Left ventricle myocardium inferior (tissue), 1 donor: Measurements from ENCODE around the gene RGL2. TPM values are rescaled to one million over a fixed set of nuclear protein-coding genes. Genes with fewer than 3 reads are reported as not detected.
"Not testable (repeated sequence)": the region's sequence is repeated elsewhere in the genome, so short reads cannot be mapped to it uniquely, and the experiment has no call there.

Experiments
- DNase-seq: peaks from one replicate; pipeline ENCODE4 v3.0.0-alpha.2; 2020
- H3K27ac ChIP-seq: fragments of 200-600 bp; replicated peaks from 2 replicates; pipeline ENCODE4 v1.8.0; 2021
- H3K27me3 ChIP-seq: fragments of 200-600 bp; 2 replicates; pipeline ENCODE4 v1.8.0; 2021; ENCODE audit warnings: low read depth
- H3K36me3 ChIP-seq: fragments of 200-600 bp; 2 replicates; pipeline ENCODE4 v1.8.0; 2021
- H3K4me1 ChIP-seq: fragments of 200-600 bp; 2 replicates; pipeline ENCODE4 v1.8.0; 2021
- H3K4me3 ChIP-seq: fragments of 200-600 bp; 2 replicates; pipeline ENCODE4 v1.8.0; 2021; ENCODE audit warnings: mild to moderate bottlenecking, moderate library complexity
- H3K9me3 ChIP-seq: fragments of 200-600 bp; replicated peaks from 2 replicates; pipeline ENCODE4 v1.8.0; 2021
- intact Hi-C: fragments of 100-400 bp; cut with micrococcal nuclease; formaldehyde crosslinking; loops from one replicate; pipeline ENCODE4 v1.11.0; 2022
- long read RNA-seq: library from polyadenylated mRNA; unstranded; transcript quantifications from one replicate; pipeline ENCODE4 v2.0.0, GENCODE V29; 2021
- total RNA-seq: library from RNA; stranded (reverse); fragmentation: NEBNext Ultra II Directional; extraction: Animal tissue kit (Norgen Biotek cat#: 25700); gene quantifications from one replicate; pipeline ENCODE4 v1.2.1, GENCODE V29; 2021
- TF ChIP-seq, protein P1 (sequence below): fragments of 200-600 bp; IDR thresholded peaks from 2 replicates; pipeline ENCODE4 v1.8.0; 2021; ENCODE audit warnings: antibody characterized with exemption, mild to moderate bottlenecking, borderline replicate concordance
- donor health status: DM: no; HTN: yes; CAD: no; lungs with severe emphysema.

The RGL2 gene, protein sequence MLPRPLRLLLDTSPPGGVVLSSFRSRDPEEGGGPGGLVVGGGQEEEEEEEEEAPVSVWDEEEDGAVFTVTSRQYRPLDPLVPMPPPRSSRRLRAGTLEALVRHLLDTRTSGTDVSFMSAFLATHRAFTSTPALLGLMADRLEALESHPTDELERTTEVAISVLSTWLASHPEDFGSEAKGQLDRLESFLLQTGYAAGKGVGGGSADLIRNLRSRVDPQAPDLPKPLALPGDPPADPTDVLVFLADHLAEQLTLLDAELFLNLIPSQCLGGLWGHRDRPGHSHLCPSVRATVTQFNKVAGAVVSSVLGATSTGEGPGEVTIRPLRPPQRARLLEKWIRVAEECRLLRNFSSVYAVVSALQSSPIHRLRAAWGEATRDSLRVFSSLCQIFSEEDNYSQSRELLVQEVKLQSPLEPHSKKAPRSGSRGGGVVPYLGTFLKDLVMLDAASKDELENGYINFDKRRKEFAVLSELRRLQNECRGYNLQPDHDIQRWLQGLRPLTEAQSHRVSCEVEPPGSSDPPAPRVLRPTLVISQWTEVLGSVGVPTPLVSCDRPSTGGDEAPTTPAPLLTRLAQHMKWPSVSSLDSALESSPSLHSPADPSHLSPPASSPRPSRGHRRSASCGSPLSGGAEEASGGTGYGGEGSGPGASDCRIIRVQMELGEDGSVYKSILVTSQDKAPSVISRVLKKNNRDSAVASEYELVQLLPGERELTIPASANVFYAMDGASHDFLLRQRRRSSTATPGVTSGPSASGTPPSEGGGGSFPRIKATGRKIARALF
- total RNA-seq: 59.4 TPM
- long read RNA-seq, transcript RGL2-247 (18 exons, 3,278 nt): major isoform, 110 of 241 reads
- long read RNA-seq, transcript RGL2-238 (17 exons, 2,687 nt): minor isoform, 7 of 241 reads
- long read RNA-seq, partial matches to known transcripts: 59 of 241 reads
- long read RNA-seq, other reads (novel, unspliced or antisense): 65 of 241 reads

DNA sequence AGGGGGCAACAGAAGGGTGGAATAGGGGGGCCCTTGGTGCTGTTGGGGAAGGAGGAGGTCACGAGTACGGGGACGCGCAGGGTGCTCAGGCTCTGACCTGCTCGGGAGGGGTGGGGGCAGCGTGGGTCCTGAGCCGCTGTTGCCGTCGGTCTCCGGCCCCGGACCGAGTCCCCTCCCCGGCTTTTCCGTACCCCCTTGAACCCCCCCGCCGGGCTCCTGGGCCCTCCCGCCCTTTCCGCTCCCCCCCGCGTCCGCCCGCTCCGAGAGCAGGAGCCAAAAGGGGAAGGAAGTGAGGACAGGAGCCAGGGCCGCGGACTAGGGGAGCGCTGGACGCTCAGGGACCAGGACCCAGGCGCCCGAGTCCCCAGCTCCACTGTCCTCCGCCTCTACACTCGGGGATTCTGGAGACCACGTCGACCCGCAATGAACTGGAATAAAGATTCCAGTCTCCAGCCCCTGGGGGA lies at the start of gene RGL2:
Gene RGL2 (minus strand): TSS at position 170 of the 464 bp plus-strand sequence. CDS start 332 bp downstream, outside the sequence.
- H3K36me3 ChIP-seq: peaks cover 48% of the 10 kb centered on the region
- TF ChIP-seq, protein P1, sequence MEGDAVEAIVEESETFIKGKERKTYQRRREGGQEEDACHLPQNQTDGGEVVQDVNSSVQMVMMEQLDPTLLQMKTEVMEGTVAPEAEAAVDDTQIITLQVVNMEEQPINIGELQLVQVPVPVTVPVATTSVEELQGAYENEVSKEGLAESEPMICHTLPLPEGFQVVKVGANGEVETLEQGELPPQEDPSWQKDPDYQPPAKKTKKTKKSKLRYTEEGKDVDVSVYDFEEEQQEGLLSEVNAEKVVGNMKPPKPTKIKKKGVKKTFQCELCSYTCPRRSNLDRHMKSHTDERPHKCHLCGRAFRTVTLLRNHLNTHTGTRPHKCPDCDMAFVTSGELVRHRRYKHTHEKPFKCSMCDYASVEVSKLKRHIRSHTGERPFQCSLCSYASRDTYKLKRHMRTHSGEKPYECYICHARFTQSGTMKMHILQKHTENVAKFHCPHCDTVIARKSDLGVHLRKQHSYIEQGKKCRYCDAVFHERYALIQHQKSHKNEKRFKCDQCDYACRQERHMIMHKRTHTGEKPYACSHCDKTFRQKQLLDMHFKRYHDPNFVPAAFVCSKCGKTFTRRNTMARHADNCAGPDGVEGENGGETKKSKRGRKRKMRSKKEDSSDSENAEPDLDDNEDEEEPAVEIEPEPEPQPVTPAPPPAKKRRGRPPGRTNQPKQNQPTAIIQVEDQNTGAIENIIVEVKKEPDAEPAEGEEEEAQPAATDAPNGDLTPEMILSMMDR: no peak
- DNase-seq: peak; percentile 91
- H3K27me3 ChIP-seq: no peaks in the 10 kb centered on the region
- peaks cover 61% of the 10 kb centered on the region for H3K4me1 ChIP-seq
- intact Hi-C loops: no loop called here
- no peaks in the 10 kb centered on the region for H3K9me3 ChIP-seq
- H3K27ac ChIP-seq: peak within 1 kb of the TSS; percentile 99
- H3K4me3 ChIP-seq: peak within 1 kb of the TSS; percentile 79

DNA sequence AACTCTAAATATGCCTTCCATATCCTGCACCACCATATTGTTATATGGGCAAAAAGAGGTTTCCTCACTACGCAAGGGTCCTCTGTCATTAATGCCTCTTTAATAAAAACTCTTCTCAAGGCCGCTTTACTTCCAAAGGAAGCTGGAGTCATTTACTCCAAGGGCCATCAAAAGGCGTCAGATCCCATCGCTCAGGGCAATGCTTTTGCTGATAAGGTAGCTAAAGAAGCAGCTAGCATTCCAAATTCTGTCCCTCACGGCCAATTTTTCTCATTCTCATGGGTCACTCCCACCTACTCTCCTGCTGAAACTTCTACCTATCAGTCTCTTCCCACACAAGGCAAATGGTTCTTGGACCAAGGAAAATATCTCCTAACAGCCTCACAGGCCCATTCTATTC lies 49.1 kb upstream of the RGL2 start:
- intact Hi-C loops: no loop called here
- no peak overlapping the region for H3K4me3 ChIP-seq
- no peak for DNase-seq
- H3K9me3 ChIP-seq: no peaks in the 10 kb centered on the region
- no peaks in the 10 kb centered on the region for H3K27me3 ChIP-seq
- no peaks in the 10 kb centered on the region for H3K36me3 ChIP-seq
- TF ChIP-seq, protein P1: no peak
- H3K27ac ChIP-seq: no peak overlapping the region
- H3K4me1 ChIP-seq: peaks cover 8% of the 10 kb centered on the region

DNA sequence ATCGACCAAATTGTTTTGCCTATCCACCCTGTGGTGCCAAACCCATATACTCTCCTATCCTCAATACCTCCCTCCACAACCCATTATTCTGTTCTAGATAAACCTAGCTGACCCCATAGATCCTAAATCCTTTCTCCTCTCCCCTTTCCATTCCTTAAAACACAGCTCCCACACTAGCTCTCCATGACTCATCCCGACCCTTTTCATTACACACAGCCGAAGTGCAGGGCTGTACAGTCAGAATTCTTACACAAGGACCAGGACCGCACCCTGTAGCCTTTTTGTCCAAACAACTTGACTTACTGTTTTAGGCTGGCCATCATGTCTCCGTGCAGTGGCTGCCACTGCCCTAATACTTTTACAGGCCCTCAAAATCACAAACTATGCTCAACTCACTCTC lies 48.2 kb upstream of the RGL2 start:
- H3K4me3 ChIP-seq, H3K27ac ChIP-seq, H3K36me3 ChIP-seq, H3K27me3 ChIP-seq, H3K4me1 ChIP-seq, DNase-seq, intact Hi-C loops, H3K9me3 ChIP-seq: not testable (repeated sequence)

DNA sequence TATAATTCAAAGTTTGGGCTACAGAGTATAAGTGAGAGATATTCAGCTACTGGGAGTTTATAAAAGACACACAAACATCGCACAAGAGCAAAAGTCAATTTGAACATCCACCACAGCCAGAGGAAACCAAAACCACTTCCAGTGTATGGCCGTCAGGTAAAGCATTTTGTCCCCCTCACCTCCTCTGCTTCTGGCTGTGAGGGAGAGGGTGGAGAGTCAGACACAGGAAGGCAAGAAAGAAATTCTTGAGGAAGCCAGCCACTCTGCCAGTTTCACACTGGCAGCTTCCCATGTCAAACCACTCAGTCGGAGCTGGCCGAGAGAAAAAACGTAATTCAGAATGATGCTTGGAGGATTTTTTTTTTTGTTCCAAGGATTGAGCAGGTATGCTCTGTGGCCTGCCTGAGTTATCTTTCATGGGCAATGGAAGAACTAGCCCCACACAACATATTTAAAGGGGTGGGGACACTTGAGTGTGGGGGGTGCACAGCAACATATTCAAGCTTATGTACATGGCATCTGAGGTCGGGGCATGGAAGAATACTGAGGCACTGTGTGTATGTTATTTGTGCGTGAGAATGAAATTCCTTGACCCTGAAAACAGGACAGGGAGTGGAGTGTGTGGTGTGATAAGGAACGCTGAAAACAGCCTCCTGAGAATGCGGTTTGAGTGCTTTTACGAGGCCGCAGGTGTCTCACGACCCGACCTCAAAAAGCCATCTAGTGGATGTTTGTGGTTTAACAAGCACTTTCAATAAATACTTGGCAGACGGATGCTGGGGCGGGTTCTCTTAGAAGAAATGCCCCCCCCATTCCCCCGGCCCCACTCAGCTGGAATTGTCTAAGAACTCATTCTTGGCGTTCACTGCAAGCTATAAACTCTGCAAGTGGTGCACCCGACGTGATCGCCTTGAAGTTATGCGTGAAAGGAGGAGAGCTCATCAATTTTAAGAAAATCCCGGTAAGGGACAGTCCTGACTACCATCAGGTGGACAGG lies 46.3 kb upstream of the RGL2 start:
- peak; percentile 43 for DNase-seq
- intact Hi-C loops: no loop called here
- Histone ChIP-seq H3K27me3 (no peaks in the 10 kb centered on the region), H3K4me3 (no peak overlapping the region), H3K4me1 (peaks cover 8% of the 10 kb centered on the region), H3K36me3 (no peaks in the 10 kb centered on the region), H3K9me3 (no peaks in the 10 kb centered on the region), H3K27ac (no peak overlapping the region)
- TF ChIP-seq, protein P1: peak; percentile 73

DNA sequence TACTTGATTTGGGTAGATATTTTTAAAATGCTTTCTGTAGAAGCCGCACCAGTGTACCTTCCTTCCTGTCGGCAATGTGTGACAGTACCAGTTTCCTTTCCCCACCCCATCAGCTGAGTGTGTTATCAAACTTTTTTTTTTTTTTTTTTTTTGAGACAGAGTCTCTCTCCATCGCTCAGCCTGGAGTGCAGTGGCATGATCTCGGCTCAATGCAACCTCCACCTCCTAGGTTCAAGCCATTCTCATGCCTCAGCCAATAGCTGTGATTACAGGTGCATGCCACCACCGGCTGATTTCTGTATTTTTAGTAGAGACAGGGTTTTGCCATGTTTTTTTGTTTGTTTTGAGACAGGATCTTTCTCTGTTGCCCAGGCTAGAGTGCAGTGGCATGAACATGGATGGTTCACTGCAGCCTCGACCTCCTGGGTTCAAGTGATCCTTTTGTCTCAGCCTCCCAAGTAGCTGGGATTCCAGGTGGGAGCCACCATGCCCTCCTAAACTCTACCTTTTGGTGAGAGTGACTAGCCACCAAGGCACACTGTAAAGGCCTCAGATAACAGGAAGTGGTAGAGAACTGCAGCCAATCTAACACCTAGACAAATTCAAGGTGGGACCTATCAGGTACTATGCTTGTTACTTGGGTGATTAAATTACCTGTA lies 45.3 kb upstream of the RGL2 start:
- TF ChIP-seq, protein P1: no peak
- H3K4me1 ChIP-seq: peaks cover 8% of the 10 kb centered on the region
- H3K27me3 ChIP-seq: no peaks in the 10 kb centered on the region
- intact Hi-C loops: no loop called here
- H3K36me3 ChIP-seq: no peaks in the 10 kb centered on the region
- H3K9me3 ChIP-seq: no peaks in the 10 kb centered on the region
- H3K4me3 ChIP-seq: no peak overlapping the region
- H3K27ac ChIP-seq: no peak overlapping the region
- DNase-seq: no peak

DNA sequence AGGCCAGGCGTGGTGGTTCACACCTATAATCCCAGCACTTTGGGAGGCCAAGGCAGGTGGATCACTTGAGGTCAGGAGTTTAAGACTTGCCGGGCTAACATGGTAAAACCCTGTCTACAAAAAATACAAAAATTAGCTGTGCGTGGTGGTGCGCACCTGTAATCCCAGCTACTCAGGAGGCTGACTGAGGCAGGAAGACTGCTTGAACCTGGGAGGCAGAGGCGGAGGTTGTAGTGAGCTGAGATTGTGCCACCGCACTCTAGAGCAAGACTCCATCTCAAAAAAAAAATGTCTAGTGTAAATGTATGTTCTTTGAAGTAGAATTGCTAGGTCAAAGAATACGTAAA lies 44.8 kb upstream of the RGL2 start:
- H3K9me3 ChIP-seq, H3K36me3 ChIP-seq, intact Hi-C loops, H3K4me3 ChIP-seq, H3K4me1 ChIP-seq, DNase-seq, H3K27ac ChIP-seq, H3K27me3 ChIP-seq: not testable (repeated sequence)
